ENCODE data around the gene SLC51B.
"Not testable (repeated sequence)": the region's sequence is repeated elsewhere in the genome, so short reads cannot be mapped to it uniquely, and the experiment has no call there.

SLC51B gene

GRCh38 chr15:65072617-65073016 lies 27.4 kb downstream of the SLC51B start:
- TF ChIP-seq JUND (IDR thresholded peaks at IDR 0.05; ENCODE audit: low read depth), result no peak
- in situ Hi-C loops (cut with HindIII; ENCODE audit: low pct_unique_long_range_greater_than_20kb, low sequenced_read_pairs), result no loop called here

GRCh38 chr15:65074946-65075345 lies 29.8 kb downstream of the SLC51B start:
- in situ Hi-C loops (cut with HindIII; ENCODE audit: low pct_unique_long_range_greater_than_20kb, low sequenced_read_pairs); DNase-seq (ENCODE audit: low read depth in 1 of 2, low spot score in 1 of 2): not testable (repeated sequence)

More at GRCh38 chr15:65072617-65073016, 27.4 kb downstream of the SLC51B start:
- no peak for DNase-seq (ENCODE audit: low read depth in 1 of 2, low spot score in 1 of 2)

GRCh38 chr15:65075607-65076395 lies 30.6 kb downstream of the SLC51B start:
- in situ Hi-C loops (cut with HindIII; ENCODE audit: low pct_unique_long_range_greater_than_20kb, low sequenced_read_pairs); DNase-seq (ENCODE audit: low read depth in 1 of 2, low spot score in 1 of 2): not testable (repeated sequence)

GRCh38 chr15:65076486-65077290 lies 31.5 kb downstream of the SLC51B start, which contains the start of gene KBTBD13:
KBTBD13 (plus strand) TSS chr15:65076746; CDS start chr15:65076816, 70 bp downstream.
- in situ Hi-C loops (cut with HindIII; ENCODE audit: low pct_unique_long_range_greater_than_20kb, low sequenced_read_pairs), result no loop called here
- TF ChIP-seq JUND (IDR thresholded peaks at IDR 0.05; ENCODE audit: low read depth), result no peak
- DNase-seq (ENCODE audit: low read depth in 1 of 2, low spot score in 1 of 2), result no peak

GRCh38 chr15:65077291-65077980 lies 32.2 kb downstream of the SLC51B start:
- no peak for TF ChIP-seq JUND (IDR thresholded peaks at IDR 0.05; ENCODE audit: low read depth)
- DNase-seq (ENCODE audit: low read depth in 1 of 2, low spot score in 1 of 2), result no peak
- in situ Hi-C loops (cut with HindIII; ENCODE audit: low pct_unique_long_range_greater_than_20kb, low sequenced_read_pairs), result no loop called here

GRCh38 chr15:65077981-65078352 lies 32.8 kb downstream of the SLC51B start:
- no peak for DNase-seq (ENCODE audit: low read depth in 1 of 2, low spot score in 1 of 2)
- no peak for TF ChIP-seq JUND (IDR thresholded peaks at IDR 0.05; ENCODE audit: low read depth)
- in situ Hi-C loops (cut with HindIII; ENCODE audit: low pct_unique_long_range_greater_than_20kb, low sequenced_read_pairs), result no loop called here

- TF ChIP-seq JUND (IDR thresholded peaks at IDR 0.05; ENCODE audit: low read depth), result no peak
- no peak for DNase-seq (ENCODE audit: low read depth in 1 of 2, low spot score in 1 of 2)
- in situ Hi-C loops (cut with HindIII; ENCODE audit: low pct_unique_long_range_greater_than_20kb, low sequenced_read_pairs), result no loop called here
Measured at GRCh38 chr15:65079580-65079979, 34.4 kb downstream of the SLC51B start.

GRCh38 chr15:65081270-65081669 lies 36.1 kb downstream of the SLC51B start:
- no peak for TF ChIP-seq JUND (IDR thresholded peaks at IDR 0.05; ENCODE audit: low read depth)
- DNase-seq (ENCODE audit: low read depth in 1 of 2, low spot score in 1 of 2), result no peak
- in situ Hi-C loops (cut with HindIII; ENCODE audit: low pct_unique_long_range_greater_than_20kb, low sequenced_read_pairs), result no loop called here

GRCh38 chr15:65081758-65082157 lies 36.6 kb downstream of the SLC51B start:
- in situ Hi-C loops (cut with HindIII; ENCODE audit: low pct_unique_long_range_greater_than_20kb, low sequenced_read_pairs), result no loop called here
- no peak for DNase-seq (ENCODE audit: low read depth in 1 of 2, low spot score in 1 of 2)
- no peak for TF ChIP-seq JUND (IDR thresholded peaks at IDR 0.05; ENCODE audit: low read depth)

- in situ Hi-C loops (cut with HindIII; ENCODE audit: low pct_unique_long_range_greater_than_20kb, low sequenced_read_pairs), result no loop called here
- DNase-seq (ENCODE audit: low read depth in 1 of 2, low spot score in 1 of 2), result no peak
- TF ChIP-seq JUND (IDR thresholded peaks at IDR 0.05; ENCODE audit: low read depth), result no peak
Measured at GRCh38 chr15:65082303-65082953, 37.2 kb downstream of the SLC51B start.

GRCh38 chr15:65083262-65083701 lies 38.1 kb downstream of the SLC51B start:
- in situ Hi-C loops (cut with HindIII; ENCODE audit: low pct_unique_long_range_greater_than_20kb, low sequenced_read_pairs), result no loop called here
- peak in 1 of 2 experiments; percentile 41 for DNase-seq (ENCODE audit: low read depth in 1 of 2, low spot score in 1 of 2)
- no peak for TF ChIP-seq JUND (IDR thresholded peaks at IDR 0.05; ENCODE audit: low read depth)

GRCh38 chr15:65084500-65085206 lies 39.5 kb downstream of the SLC51B start:
- TF ChIP-seq JUND (IDR thresholded peaks at IDR 0.05; ENCODE audit: low read depth), result no peak
- no peak for DNase-seq (ENCODE audit: low read depth in 1 of 2, low spot score in 1 of 2)
- in situ Hi-C loops (cut with HindIII; ENCODE audit: low pct_unique_long_range_greater_than_20kb, low sequenced_read_pairs), result no loop called here

Measured in T47D (cell line).